AG09319 (cell line): ENCODE data around the gene ARMH1.

ENCODE experiments used
- DNase-seq: peaks from one replicate; pipeline ENCODE4 v3.0.0-alpha.2; 2010; ENCODE audit warnings: low read depth; ENCODE audit errors: extremely low read depth
- TF ChIP-seq, protein P1 (sequence below): IDR thresholded peaks from 2 replicates; pipeline ENCODE4 v1.5.1; 2011; ENCODE audit warnings: low read depth, mild to moderate bottlenecking, inconsistent platforms, low read length, moderate library complexity

The ARMH1 gene

DNA sequence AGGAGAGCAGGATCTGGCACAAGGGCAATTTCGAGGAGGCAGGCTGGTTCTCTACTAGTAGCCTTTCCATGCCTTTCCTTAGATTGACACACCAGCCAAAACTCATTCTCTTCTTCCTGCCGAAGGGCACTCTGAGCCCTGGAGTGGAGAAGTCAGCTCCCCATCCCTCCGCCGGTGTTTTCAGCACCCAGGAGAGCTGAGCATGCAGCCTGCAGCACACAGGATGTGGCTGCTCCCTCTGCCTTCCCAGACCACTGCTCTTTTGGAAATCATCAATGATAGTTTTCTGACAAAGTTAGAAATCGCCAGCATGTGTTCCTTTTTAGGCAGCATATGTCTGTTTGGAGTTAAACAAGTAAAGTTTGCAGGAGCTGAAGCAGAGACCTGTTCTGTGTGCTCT lies 44.8 kb downstream of the ARMH1 start:
- TF ChIP-seq, protein P1, sequence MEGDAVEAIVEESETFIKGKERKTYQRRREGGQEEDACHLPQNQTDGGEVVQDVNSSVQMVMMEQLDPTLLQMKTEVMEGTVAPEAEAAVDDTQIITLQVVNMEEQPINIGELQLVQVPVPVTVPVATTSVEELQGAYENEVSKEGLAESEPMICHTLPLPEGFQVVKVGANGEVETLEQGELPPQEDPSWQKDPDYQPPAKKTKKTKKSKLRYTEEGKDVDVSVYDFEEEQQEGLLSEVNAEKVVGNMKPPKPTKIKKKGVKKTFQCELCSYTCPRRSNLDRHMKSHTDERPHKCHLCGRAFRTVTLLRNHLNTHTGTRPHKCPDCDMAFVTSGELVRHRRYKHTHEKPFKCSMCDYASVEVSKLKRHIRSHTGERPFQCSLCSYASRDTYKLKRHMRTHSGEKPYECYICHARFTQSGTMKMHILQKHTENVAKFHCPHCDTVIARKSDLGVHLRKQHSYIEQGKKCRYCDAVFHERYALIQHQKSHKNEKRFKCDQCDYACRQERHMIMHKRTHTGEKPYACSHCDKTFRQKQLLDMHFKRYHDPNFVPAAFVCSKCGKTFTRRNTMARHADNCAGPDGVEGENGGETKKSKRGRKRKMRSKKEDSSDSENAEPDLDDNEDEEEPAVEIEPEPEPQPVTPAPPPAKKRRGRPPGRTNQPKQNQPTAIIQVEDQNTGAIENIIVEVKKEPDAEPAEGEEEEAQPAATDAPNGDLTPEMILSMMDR, result no peak
- no peak for DNase-seq

DNA sequence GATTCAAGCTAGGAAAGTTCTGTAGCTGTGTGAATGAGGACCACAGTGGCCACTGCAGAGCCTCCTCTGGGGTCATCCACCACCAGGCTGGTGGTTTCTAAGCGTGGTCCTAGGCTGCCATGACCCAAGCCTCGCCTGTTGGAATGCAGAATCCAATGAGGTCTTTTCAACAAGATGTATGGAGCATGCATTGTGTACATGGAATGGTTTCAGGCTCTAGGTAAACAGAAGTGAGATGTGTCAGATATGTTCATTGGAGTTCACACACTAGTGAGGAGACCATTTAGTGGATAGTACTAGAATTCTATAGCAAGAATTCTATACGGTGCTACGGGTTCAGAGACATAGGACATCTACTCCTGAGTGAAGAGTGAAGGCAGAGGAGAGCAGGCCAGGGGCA lies 45.8 kb downstream of the ARMH1 start:
- TF ChIP-seq, protein P1, result no peak
- no peak for DNase-seq

DNA sequence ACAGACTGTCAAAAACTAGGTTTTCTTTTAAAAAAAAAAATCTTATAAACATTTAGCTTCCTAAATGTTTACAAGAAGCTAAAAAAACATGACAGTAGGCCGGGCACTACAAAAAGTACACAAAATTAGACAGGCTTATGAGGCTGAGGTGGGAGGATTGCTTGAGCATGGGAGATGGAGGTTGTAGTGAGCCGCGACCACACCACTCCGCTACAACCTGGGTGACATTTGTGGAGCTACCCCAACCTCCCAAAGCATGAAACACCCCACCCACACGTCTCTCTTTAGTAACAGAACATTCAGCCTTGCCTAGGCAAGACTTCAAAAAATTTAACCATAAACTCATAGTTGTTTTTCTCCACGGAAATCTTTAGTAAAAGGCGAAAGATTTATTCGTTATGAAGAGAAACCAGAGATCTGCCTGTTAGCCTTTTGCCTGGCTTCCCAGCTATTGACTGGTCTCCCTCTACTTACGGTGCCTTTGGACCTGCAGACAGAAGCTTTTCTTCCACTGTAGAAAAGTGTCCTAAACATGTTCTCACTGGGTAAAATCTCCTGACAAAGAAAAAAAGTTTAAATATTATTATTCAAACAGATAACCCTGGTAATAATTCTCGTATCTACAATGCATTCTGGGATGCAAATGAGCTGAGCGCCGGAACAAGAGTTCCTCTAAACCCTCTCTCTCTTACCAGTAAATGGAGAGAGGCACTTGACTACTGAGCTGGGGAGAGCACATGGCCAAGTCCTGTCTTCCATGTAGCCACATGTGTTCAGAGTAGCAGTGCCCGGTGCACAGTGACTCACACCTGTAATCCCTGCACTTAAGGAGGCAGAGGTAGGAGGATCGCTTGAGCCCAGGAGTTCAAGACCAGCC lies 47.2 kb downstream of the ARMH1 start:
- TF ChIP-seq, protein P1, result no peak
- no peak for DNase-seq

DNA sequence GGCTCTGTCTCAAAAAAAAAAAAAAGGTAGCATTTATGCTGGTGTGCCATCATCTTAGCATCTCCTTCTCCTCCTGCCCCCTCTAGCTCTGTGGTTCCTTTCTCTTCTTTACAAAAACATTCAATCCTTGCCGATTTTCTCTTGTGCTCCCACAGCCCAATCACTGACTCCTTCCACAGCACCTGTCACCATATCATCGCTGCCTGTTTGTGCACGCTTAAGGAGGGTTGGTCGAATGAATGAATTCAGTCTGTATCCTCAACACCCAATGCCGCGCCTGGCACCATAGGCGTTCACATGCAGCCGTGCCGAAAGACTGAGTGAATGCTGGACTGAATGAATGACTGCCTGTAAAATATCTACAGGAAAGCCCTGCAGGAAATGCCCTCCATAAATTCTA lies 48.5 kb downstream of the ARMH1 start:
- no peak for DNase-seq
- TF ChIP-seq, protein P1, result no peak

DNA sequence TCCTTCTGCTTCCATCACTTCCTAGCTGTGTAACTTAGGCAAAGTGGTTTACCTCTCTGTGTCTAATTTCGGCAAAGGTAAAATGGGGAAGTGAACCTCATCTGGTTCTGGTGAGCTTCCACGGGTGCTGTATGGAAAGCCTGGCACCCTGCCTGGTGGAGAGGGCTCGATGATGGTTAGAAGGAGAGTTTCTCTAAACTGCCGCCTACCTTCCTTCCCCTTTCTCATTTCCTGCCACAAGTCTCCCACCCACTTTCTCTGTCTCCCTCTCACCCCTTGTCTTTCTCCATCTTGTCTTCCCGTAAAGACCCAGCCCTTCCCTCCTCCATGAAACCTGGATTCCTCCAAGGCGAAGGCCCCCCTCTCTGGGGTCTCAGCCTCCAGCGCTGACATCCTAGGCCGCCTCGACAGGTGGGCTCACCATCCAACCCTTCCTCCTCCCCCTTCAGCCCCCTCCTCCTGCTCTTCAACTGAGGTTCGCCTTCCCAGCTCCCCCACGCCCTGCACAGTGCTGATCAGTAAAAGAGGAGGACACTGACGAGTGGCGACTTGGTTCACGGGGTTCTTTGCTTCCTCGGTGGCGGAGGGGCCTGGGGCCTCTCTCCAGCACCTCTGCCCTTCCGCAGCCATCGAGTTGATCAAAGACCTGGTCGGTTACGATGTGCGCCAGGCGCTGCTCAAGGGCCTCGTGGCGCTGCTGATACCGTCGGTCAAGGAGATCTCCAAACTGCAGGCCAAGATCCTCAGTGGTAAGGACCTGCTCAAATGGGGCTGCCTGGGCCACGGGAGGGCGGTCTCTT lies 49.2 kb downstream of the ARMH1 start:
- no peak for DNase-seq

DNA sequence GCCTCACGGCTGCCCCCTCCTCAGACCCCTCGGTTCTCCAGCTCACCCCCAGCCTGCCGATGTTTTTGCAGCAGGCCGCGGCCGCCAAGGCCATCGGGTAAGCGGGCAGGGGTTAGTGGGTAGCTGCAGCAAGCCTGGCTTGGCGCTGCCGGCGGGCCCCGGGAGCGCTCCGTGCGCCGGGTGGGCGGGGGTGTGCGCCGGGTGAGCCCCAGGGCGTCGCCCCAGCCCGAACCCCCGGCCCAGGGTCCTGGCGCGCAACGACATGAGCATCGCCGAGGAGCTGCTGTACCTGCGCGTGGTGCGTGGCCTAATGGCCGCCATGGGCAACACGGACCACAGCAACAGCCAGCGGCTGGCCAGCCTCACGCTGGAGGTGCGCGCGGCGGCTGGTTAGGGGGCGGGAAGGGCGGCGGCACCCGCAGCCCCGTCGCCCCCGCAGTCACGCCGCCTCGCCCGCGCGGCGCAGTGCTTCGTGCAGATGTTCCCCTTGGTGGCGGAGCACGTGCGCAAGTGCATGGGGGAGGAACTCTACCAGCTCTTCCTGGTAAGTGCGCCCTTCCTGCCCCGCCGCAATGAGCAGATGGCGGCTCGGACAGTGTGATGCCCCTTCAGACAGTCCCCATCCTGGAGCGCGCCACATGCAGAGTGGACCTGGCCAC lies 49.9 kb downstream of the ARMH1 start:
- no peak for DNase-seq
- TF ChIP-seq, protein P1, result no peak

More for the DNA sequence above, 49.2 kb downstream of the ARMH1 start:
- TF ChIP-seq, protein P1, result no peak
